A673 (cell line): ENCODE results near the gene GRHL3.

Experiments used
- EZH2 ChIP-seq: fragments of 200-600 bp; sonication (generic); IDR thresholded peaks from 2 replicates; pipeline ENCODE4 v1.6.1; 2017; ENCODE audit warnings: borderline replicate concordance, low read depth, mild to moderate bottlenecking, mixed read lengths, antibody characterized with exemption, low read length; ENCODE audit not compliant: poor library complexity, severe bottlenecking
- TF ChIP-seq, protein P1 (sequence below): fragments of 300-800, 200-600 bp; sonication (generic); conservative IDR thresholded peaks from 2 replicates; pipeline ENCODE4 v1.5.1; 2017; ENCODE audit warnings: low read depth, mild to moderate bottlenecking, antibody characterized with exemption, low read length, moderate library complexity, mixed read lengths

- TF ChIP-seq, protein P1, sequence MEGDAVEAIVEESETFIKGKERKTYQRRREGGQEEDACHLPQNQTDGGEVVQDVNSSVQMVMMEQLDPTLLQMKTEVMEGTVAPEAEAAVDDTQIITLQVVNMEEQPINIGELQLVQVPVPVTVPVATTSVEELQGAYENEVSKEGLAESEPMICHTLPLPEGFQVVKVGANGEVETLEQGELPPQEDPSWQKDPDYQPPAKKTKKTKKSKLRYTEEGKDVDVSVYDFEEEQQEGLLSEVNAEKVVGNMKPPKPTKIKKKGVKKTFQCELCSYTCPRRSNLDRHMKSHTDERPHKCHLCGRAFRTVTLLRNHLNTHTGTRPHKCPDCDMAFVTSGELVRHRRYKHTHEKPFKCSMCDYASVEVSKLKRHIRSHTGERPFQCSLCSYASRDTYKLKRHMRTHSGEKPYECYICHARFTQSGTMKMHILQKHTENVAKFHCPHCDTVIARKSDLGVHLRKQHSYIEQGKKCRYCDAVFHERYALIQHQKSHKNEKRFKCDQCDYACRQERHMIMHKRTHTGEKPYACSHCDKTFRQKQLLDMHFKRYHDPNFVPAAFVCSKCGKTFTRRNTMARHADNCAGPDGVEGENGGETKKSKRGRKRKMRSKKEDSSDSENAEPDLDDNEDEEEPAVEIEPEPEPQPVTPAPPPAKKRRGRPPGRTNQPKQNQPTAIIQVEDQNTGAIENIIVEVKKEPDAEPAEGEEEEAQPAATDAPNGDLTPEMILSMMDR = no peak
- TF ChIP-seq EZH2 = no peak
These were observed 13.0 kb downstream of the GRHL3 start for GRCh38 chr1:24331961-24332673.
